LNCaP clone FGC (cell line): ENCODE measurements around the gene CROCC.
A peak's percentile ranks its signal among the peaks of the same experiment; 100 is the strongest.
"Not testable (repeated sequence)": the region's sequence is repeated elsewhere in the genome, so short reads cannot be mapped to it uniquely, and the experiment has no call there.

ENCODE experiments used
- DNase-seq: peaks from one replicate; pipeline ENCODE4 v3.0.0-alpha.2; 2011; ENCODE audit warnings: low read depth
- H3K4me3 ChIP-seq: 2 replicates; pipeline ENCODE4 v1.5.1; 2011; ENCODE audit warnings: mild to moderate bottlenecking, low read depth, low read length, control low read depth
- TF ChIP-seq, protein P1 (sequence below): IDR thresholded peaks from 2 replicates; pipeline ENCODE4 v1.5.1; 2012; ENCODE audit warnings: mild to moderate bottlenecking; ENCODE audit not compliant: control insufficient read depth, insufficient read depth; ENCODE audit errors: extremely low read depth

Gene CROCC

DNA sequence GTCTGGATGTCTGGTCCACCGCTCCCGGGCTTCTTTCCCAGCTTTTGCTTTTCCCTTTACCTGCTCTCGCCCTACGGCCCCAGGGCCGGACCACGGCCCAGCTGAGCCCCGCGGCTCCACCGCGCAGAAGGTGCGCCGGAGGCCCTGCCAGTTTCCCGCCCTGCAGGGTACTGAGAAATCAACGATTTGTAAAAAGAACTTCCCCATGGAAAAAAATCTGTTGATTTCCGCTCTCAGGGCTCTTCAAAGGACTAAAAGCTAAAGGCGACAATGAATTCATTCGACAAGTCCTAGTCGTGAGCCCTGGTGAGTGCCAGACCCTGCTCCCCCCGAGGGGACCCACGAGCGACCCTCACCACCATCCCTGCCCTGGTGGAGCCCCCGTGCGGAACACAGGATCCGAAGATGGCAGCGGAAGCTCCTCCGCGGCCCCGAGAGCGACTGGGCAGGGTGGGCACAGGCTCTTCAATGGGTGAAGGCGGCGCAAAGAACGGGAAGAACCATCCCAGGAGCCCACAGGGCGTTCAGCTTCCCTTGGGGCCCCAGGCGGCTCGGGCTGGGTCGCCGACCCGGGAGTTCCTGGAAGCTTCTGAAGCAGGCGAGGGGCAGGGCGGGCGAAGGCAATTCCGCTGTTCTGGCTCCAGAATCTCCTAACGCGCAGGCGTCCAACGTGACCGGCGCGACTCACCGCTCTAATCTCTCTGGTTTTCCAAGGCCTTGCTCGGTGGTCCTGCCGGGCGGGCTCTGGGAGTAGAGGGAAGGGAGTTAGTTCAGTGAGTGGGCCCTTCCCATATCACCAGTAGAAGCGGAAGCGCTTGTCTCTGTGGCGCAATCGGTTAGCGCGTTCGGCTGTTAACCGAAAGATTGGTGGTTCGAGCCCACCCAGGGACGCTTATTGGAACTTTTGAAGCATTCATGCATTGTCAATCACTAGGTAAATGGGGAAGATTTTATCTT is 32.6 kb upstream of the CROCC start:
- H3K4me3 ChIP-seq, result no peak overlapping the region
- DNase-seq, result no peak
- TF ChIP-seq, protein P1, sequence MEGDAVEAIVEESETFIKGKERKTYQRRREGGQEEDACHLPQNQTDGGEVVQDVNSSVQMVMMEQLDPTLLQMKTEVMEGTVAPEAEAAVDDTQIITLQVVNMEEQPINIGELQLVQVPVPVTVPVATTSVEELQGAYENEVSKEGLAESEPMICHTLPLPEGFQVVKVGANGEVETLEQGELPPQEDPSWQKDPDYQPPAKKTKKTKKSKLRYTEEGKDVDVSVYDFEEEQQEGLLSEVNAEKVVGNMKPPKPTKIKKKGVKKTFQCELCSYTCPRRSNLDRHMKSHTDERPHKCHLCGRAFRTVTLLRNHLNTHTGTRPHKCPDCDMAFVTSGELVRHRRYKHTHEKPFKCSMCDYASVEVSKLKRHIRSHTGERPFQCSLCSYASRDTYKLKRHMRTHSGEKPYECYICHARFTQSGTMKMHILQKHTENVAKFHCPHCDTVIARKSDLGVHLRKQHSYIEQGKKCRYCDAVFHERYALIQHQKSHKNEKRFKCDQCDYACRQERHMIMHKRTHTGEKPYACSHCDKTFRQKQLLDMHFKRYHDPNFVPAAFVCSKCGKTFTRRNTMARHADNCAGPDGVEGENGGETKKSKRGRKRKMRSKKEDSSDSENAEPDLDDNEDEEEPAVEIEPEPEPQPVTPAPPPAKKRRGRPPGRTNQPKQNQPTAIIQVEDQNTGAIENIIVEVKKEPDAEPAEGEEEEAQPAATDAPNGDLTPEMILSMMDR, result no peak

DNA sequence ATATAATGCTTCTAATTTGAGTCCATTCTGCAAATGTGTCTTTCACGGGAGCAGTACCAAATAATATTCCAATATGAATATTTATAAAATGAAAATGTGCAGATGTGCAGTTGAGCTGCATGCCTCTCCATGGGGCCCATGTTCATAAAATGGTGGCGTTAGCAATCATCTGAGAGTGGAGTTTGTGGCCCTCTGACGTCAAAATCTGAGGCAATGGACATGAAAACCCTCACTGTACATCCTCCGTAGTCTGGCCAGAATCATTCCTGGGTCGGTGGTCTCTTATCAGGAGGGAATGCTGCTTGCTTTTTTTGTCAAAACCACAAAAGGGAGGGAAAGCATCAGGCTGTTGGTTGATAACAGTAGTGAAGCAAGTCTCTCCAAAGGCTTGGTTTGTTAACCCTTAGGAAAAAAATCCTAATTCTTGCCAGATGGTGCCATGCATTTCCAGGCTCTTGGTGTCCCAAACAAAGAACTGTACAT is 31.2 kb upstream of the CROCC start:
- DNase-seq, H3K4me3 ChIP-seq: not testable (repeated sequence)

- DNase-seq, H3K4me3 ChIP-seq: not testable (repeated sequence)
Measured at GRCh38 chr1:16891057-16891456, 30.7 kb upstream of the CROCC start.

DNA sequence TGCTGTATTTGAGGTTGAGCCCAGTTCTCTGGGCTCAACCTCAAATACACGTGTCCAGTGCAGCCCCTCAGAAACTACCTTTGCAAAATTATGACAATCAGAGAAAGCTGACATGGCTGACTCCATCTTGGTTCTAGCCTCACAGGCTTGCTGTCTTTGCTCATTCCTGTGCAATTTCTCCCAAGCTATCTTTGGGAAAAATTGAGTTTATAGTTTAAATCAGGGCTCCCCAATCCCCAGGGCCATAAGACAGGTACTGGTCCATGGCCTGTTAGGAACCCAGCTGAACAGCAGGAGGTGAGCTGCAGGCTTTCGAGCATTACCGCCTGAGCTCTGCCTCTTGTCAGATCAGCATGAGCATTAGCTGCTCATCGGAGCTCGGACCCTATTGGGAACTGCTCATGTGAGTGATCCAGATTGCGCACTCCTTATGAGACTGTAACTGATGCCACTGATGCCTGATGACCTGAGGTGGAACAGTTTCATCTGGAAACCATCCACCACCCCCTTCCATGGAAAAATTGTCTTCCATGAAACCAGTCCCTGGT is 28.7 kb upstream of the CROCC start:
- not testable (repeated sequence) for H3K4me3 ChIP-seq, DNase-seq

DNA sequence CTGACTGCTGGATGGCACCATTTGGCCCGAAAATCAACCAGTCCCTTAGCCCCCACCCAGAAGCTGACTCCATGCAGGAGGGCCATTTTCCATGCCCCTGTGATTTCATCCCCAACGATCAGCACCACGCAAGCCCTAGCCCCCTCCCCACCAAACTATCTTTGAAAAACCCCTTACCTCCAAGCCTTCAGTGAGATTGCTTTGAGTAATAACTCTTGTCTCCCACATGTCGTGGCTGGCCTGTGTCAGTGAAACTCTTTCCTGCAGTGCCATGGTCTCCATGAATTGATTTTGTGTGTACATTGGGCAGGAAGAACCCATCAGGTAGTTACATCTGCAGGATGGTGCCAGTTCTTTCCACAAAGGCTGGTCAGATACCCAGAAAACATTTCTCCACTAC is 27.9 kb upstream of the CROCC start:
- DNase-seq, H3K4me3 ChIP-seq: not testable (repeated sequence)

- not testable (repeated sequence) for H3K4me3 ChIP-seq
Measured at GRCh38 chr1:16894338-16894737, 27.4 kb upstream of the CROCC start.

DNA sequence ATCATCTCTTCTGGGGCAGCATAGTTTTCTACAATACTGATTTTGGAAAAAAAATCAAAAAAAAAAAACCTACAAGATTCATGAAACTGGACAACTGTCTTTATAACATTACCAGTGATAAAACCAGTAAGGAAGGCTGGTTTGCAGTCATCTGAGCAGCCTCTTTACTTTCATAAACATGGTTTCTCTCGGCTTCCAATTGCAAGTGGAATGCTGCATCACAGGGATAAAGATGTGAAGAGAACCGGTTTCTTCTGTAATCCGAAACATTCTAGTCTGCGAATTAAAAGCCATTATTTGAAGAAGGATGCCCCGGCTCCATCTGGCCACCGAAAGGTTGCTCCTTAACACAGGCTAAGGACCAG is 26.5 kb upstream of the CROCC start:
- H3K4me3 ChIP-seq, result peak overlapping the region; percentile 38
- not testable (repeated sequence) for DNase-seq

More at GRCh38 chr1:16894338-16894737, 27.4 kb upstream of the CROCC start:
- DNase-seq, result not testable (repeated sequence)

- DNase-seq, result peak; percentile 95
- H3K4me3 ChIP-seq, result peak within 1 kb of the TSS; percentile 38
Measured at GRCh38 chr1:16895598-16896315, 26.0 kb upstream of the CROCC start, which contains the start of gene RNU1-2. RNU1-2 (plus strand) TSS chr1:16895980.

- not testable (repeated sequence) for DNase-seq, H3K4me3 ChIP-seq
Measured at GRCh38 chr1:16896316-16897055, 25.2 kb upstream of the CROCC start.

DNA sequence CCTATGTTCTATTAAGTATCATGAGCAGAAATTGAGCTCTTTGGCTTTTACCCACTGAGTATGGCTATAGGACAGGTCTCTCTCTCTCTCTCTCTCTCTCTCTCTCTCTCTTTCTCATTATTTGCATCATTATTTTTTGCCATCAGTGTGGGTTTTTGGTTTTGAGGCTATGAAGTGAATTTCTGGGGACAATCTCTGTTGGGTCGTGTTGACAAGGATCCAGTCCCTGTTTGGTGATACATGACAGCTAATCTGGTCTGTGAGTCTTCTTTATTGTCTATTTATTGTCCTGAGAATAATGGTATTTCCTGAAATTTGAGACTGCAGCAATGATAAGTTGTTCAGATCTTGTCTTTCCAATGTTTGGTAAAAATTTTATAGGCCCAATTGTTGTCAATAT is 24.1 kb upstream of the CROCC start:
- not testable (repeated sequence) for DNase-seq, H3K4me3 ChIP-seq

DNA sequence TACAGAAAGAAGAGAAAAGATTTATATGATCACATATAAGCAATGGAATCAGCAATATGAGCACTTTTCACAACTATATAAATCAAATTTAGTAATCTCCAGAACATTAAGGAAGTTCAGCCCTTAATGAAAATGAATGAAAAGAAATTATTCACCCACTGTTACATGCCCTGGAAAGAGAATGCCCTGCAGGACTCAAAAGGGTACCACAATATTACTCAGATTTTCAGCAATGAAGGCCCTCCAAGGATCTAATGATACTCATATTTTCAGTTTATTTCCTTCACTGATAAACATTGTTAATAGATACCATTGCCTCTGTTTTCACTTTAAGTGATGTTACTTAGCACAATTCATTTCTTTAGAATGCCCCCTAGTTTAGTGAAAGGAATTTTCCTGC is 23.4 kb upstream of the CROCC start:
- H3K4me3 ChIP-seq, DNase-seq: not testable (repeated sequence)

DNA sequence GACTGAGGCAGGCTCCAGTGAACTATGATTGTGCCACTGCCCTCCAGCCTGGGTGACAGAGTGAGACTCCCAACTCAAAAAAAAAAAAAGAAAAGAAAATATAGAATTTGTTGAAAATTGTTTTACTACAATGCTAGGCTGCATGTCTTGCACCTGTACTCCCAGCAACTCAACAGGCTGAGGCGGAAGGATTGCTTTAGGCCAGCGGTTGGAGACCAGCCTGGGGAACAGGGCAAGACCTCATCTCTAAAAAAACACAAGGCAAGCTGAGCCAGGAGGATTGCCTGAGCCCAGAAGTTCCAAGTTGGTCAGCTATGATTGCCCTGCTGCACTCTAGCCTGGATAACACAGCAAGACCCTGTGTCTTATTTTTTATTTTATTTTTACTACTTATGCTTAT is 22.7 kb upstream of the CROCC start:
- DNase-seq, H3K4me3 ChIP-seq: not testable (repeated sequence)
